Measurements from ENCODE around the gene KPNB1.

GRCh38 chr17:47707056-47707804, 57.5 kb downstream of the KPNB1 start:
- TF ChIP-seq, protein P1, sequence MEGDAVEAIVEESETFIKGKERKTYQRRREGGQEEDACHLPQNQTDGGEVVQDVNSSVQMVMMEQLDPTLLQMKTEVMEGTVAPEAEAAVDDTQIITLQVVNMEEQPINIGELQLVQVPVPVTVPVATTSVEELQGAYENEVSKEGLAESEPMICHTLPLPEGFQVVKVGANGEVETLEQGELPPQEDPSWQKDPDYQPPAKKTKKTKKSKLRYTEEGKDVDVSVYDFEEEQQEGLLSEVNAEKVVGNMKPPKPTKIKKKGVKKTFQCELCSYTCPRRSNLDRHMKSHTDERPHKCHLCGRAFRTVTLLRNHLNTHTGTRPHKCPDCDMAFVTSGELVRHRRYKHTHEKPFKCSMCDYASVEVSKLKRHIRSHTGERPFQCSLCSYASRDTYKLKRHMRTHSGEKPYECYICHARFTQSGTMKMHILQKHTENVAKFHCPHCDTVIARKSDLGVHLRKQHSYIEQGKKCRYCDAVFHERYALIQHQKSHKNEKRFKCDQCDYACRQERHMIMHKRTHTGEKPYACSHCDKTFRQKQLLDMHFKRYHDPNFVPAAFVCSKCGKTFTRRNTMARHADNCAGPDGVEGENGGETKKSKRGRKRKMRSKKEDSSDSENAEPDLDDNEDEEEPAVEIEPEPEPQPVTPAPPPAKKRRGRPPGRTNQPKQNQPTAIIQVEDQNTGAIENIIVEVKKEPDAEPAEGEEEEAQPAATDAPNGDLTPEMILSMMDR (IDR thresholded peaks at IDR 0.05; ENCODE audit: control extremely low read depth in 1 of 3, insufficient read depth in 1 of 3, low read depth in 1 of 3, low read length in 3 of 3) = no peak
- no peak for TF ChIP-seq POLR2A (IDR thresholded peaks at IDR 0.05; ENCODE audit: control extremely low read depth in 1 of 2, low read depth in 2 of 2, low read length in 2 of 2)
- no peak for TF ChIP-seq TAF1 (IDR thresholded peaks at IDR 0.05; ENCODE audit: low read depth, low read length)
- TF ChIP-seq TBP (IDR thresholded peaks at IDR 0.05; ENCODE audit: low read depth, low read length) = no peak
- no peak for TF ChIP-seq JUND (IDR thresholded peaks at IDR 0.05; ENCODE audit: low read length)
- no peak for TF ChIP-seq ZNF274 (IDR thresholded peaks at IDR 0.05; ENCODE audit: borderline replicate concordance, extremely low read depth, low read length)
- TF ChIP-seq RFX5 (IDR thresholded peaks at IDR 0.05; ENCODE audit: borderline replicate concordance, low read depth, low read length) = no peak
- TF ChIP-seq, protein P2, sequence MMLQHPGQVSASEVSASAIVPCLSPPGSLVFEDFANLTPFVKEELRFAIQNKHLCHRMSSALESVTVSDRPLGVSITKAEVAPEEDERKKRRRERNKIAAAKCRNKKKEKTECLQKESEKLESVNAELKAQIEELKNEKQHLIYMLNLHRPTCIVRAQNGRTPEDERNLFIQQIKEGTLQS (IDR thresholded peaks at IDR 0.05; ENCODE audit: insufficient read depth, low read depth, low read length) = no peak
- no peak for TF ChIP-seq SRF (IDR thresholded peaks at IDR 0.05; ENCODE audit: low read depth, low read length)
- no peak for TF ChIP-seq POU5F1 (IDR thresholded peaks at IDR 0.05; ENCODE audit: low read depth, low read length)
- no peak for TF ChIP-seq SP1 (IDR thresholded peaks at IDR 0.05; ENCODE audit: low read depth, low read length)
